Sigmoid colon (tissue), 7 donors: Measurements from ENCODE around the gene TESPA1. TPM values are rescaled to one million over a fixed set of nuclear protein-coding genes. Genes with fewer than 3 reads are reported as not detected.

Experiments used
- DNase-seq: peaks from one replicate; pipeline ENCODE4 v3.0.0-alpha.2; 2019
- H3K27ac ChIP-seq, 4 donors: fragments of 200-600 bp; sonication (generic); one replicate each; pipeline ENCODE4 v1.5.1; 2016 to 2019; ENCODE audit warnings: mild to moderate bottlenecking in 1 of 4
- H3K27me3 ChIP-seq, 3 donors: fragments of 200-600 bp; sonication (generic); one replicate each; pipeline ENCODE4 v1.5.1; 2019; ENCODE audit warnings: mild to moderate bottlenecking in 1 of 3
- H3K36me3 ChIP-seq, 4 donors: fragments of 200-600 bp; sonication (generic); one replicate each; pipeline ENCODE4 v1.5.1; 2016 to 2019
- H3K4me1 ChIP-seq, 4 donors: fragments of 200-600 bp; sonication (generic); one replicate each; pipeline ENCODE4 v1.5.1; 2017 to 2019
- H3K4me3 ChIP-seq, 4 donors: fragments of 200-600 bp; sonication (generic); one replicate each; pipeline ENCODE4 v1.5.1; 2017 to 2019; ENCODE audit warnings: mild to moderate bottlenecking in 2 of 4, moderate library complexity in 1 of 4
- H3K9me3 ChIP-seq, 4 donors: fragments of 200-600 bp in 3 of 4; sonication (generic) in 3 of 4; one replicate each; pipeline versions ENCODE4 v1.5.1 to v1.6.1; 2013 to 2019
- EP300 ChIP-seq, 4 donors: sonication (generic); formaldehyde crosslinking; IDR thresholded peaks; one replicate each; pipeline ENCODE4 v1.6.1; 2017; ENCODE audit warnings: antibody characterized with exemption in 4 of 4
- POLR2A ChIP-seq, 2 donors: fragments of 450-650 bp; IDR thresholded peaks; one replicate each; pipeline ENCODE4 v1.6.1; 2016; ENCODE audit warnings: antibody characterized with exemption in 2 of 2, mild to moderate bottlenecking in 2 of 2, moderate library complexity in 2 of 2
- POLR2AphosphoS5 ChIP-seq, 4 donors: sonication (generic); formaldehyde crosslinking; IDR thresholded peaks; one replicate each; pipeline ENCODE4 v1.6.1; 2017; ENCODE audit warnings: antibody characterized with exemption in 4 of 4
- WGBS, 2 donors: extraction: QIAGEN DNeasy Blood & Tissue Kit; methylation state at CpG; one replicate each; pipeline ENCODE4 v1.1.7; 2013; 5-methylcytosine and 5-hydroxymethylcytosine counted together
- intact Hi-C: fragments of 100-400 bp; cut with DNase I; formaldehyde crosslinking; loops from one replicate; pipeline ENCODE4 v1.15.1; 2023
- polyA plus RNA-seq, 3 donors: library from polyadenylated mRNA; stranded (reverse); fragments of 200-250 nt; gene quantifications; one replicate each; pipeline ENCODE4 v1.2.3, GENCODE V29; 2013
- total RNA-seq, 4 donors: library from RNA; depleted of rRNA; stranded (reverse); fragments of >200 nt; gene quantifications; one replicate each; pipeline ENCODE4 v1.1.0, GENCODE V29; 2016
- TF ChIP-seq, protein P1 (sequence below), 4 experiments: fragments of 450-650 bp in 3 of 4; fragments of 200-600 bp in 1 of 4; IDR thresholded peaks; one replicate each; pipeline ENCODE4 v1.5.1; 2016 to 2019; ENCODE audit warnings: antibody characterized with exemption in 4 of 4, mild to moderate bottlenecking in 3 of 4, moderate library complexity in 2 of 4
- donor health status: healthy with polysubstance abuse.
- donor health status: Bipolar disorder and iron deficiency.
- donor health status: healthy.

The TESPA1 gene
- total and polyA plus RNA-seq, 7 donors: 0.23 to 10.3 (median 1.8) TPM

GRCh38 chr12:54932038-54932437, 52.5 kb downstream of the TESPA1 start:
- no peak overlapping the region for H3K4me3 ChIP-seq
- no peaks in the 10 kb centered on the region for H3K4me1 ChIP-seq
- H3K36me3 ChIP-seq: no peaks in the 10 kb centered on the region
- WGBS, 2 donors: 99% methylated on average over 4 of the region's 4 CpGs
- H3K27ac ChIP-seq: no peak overlapping the region
- H3K9me3 ChIP-seq: peaks cover 0 to 5% (median 2%) of the 10 kb centered on the region in 4 donors
- H3K27me3 ChIP-seq: no peaks in the 10 kb centered on the region
- no peak for DNase-seq
- intact Hi-C loops: no loop called here
- TF ChIP-seq EP300 (IDR thresholded peaks at IDR 0.05) (no peak), POLR2A (IDR thresholded peaks at IDR 0.05) (no peak), POLR2AphosphoS5 (IDR thresholded peaks at IDR 0.05) (no peak)
- TF ChIP-seq, protein P1, sequence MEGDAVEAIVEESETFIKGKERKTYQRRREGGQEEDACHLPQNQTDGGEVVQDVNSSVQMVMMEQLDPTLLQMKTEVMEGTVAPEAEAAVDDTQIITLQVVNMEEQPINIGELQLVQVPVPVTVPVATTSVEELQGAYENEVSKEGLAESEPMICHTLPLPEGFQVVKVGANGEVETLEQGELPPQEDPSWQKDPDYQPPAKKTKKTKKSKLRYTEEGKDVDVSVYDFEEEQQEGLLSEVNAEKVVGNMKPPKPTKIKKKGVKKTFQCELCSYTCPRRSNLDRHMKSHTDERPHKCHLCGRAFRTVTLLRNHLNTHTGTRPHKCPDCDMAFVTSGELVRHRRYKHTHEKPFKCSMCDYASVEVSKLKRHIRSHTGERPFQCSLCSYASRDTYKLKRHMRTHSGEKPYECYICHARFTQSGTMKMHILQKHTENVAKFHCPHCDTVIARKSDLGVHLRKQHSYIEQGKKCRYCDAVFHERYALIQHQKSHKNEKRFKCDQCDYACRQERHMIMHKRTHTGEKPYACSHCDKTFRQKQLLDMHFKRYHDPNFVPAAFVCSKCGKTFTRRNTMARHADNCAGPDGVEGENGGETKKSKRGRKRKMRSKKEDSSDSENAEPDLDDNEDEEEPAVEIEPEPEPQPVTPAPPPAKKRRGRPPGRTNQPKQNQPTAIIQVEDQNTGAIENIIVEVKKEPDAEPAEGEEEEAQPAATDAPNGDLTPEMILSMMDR (IDR thresholded peaks at IDR 0.05): no peak

- WGBS, 2 donors: 65 to 78% methylated on average over 3 of the region's 3 CpGs
- intact Hi-C loops: no loop called here
- H3K4me3 ChIP-seq: no peak overlapping the region
Observed at GRCh38 chr12:54929998-54930397, 54.6 kb downstream of the TESPA1 start.

DNA sequence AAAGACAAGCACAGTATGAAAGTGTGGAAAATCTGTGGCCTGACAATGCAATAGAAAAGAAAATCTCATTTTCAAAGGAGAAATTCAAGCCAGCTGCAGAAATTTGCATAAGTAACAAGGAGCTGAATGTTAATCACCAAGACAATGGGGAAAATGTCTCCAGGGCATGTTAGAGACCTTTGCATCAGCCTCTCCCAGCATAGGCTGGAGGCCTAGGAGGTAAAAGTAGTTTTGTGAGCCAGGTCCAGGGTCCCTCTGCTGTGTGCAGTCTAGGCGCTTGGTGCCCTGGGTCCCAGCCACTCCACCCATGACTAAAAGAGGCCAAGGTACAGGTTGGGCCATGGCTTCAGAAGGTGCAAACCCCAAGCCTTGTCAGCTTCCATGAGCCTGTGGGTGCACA, 58.3 kb downstream of the TESPA1 start:
- 92 to 100% methylated on average over 1 of the region's 1 CpG for WGBS, 2 donors
- intact Hi-C loops: no loop called here
- no peaks in the 10 kb centered on the region for H3K27me3 ChIP-seq
- no peak overlapping the region for H3K27ac ChIP-seq
- no peak for TF ChIP-seq POLR2AphosphoS5 (IDR thresholded peaks at IDR 0.05)
- TF ChIP-seq, protein P1 (IDR thresholded peaks at IDR 0.05): no peak
- no peak for TF ChIP-seq EP300 (IDR thresholded peaks at IDR 0.05)
- TF ChIP-seq POLR2A (IDR thresholded peaks at IDR 0.05): no peak
- peaks cover 0 to 5% (median 2%) of the 10 kb centered on the region in 4 donors for H3K9me3 ChIP-seq
- no peaks in the 10 kb centered on the region for H3K4me1 ChIP-seq
- no peak for DNase-seq
- H3K36me3 ChIP-seq: no peaks in the 10 kb centered on the region
- no peak overlapping the region for H3K4me3 ChIP-seq

More at GRCh38 chr12:54929998-54930397, 54.6 kb downstream of the TESPA1 start:
- no peaks in the 10 kb centered on the region for H3K4me1 ChIP-seq
- TF ChIP-seq POLR2A (IDR thresholded peaks at IDR 0.05): no peak
- no peaks in the 10 kb centered on the region for H3K36me3 ChIP-seq
- no peak overlapping the region for H3K27ac ChIP-seq
- no peak for DNase-seq
- no peaks in the 10 kb centered on the region for H3K27me3 ChIP-seq
- peaks cover 0 to 5% (median 2%) of the 10 kb centered on the region in 4 donors for H3K9me3 ChIP-seq

GRCh38 chr12:54924972-54925707, 59.4 kb downstream of the TESPA1 start:
- TF ChIP-seq POLR2AphosphoS5 (IDR thresholded peaks at IDR 0.05) (no peak), POLR2A (IDR thresholded peaks at IDR 0.05) (no peak), EP300 (IDR thresholded peaks at IDR 0.05) (no peak)
- TF ChIP-seq, protein P1 (IDR thresholded peaks at IDR 0.05): no peak
- Histone ChIP-seq H3K9me3 (peaks cover 0 to 2% (median under 1%) of the 10 kb centered on the region in 4 donors), H3K27me3 (no peaks in the 10 kb centered on the region), H3K36me3 (no peaks in the 10 kb centered on the region), H3K4me1 (no peaks in the 10 kb centered on the region), H3K4me3 (no peak overlapping the region), H3K27ac (no peak overlapping the region)
- no peak for DNase-seq
- intact Hi-C loops: no loop called here
- WGBS, 2 donors: 61 to 63% methylated on average over 8 of the region's 8 CpGs

DNA sequence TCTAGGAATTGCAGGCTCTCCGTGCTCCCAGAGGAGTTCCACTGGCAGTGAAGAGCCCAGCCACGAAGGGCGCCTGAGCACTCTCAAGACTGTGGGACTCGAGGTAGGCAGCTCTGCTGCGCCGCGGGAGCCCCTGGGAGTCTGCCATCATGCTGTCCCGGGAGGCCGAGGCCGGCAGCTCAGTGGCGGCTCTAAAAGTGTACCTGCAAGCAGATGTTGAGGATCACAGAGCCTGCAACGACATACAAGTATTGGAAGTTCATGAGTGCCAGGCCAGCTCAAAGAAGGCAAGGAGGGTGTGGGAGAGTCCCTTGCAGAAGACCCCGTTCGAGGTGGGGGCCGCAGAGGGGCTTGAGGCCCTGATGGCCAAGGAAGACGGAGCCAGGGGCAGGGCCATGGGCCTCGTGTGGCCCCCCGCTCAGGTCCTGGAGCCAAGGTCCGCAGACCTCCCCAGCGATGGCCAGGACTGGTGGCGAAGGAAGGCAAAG, 67.5 kb downstream of the TESPA1 start:
- Histone ChIP-seq H3K4me3 (no peak overlapping the region), H3K27me3 (no peaks in the 10 kb centered on the region), H3K36me3 (no peaks in the 10 kb centered on the region), H3K4me1 (no peaks in the 10 kb centered on the region), H3K9me3 (no peaks in the 10 kb centered on the region), H3K27ac (no peak overlapping the region)
- no peak for DNase-seq
- 90 to 91% methylated on average over 21 of the region's 21 CpGs for WGBS, 2 donors
- no peak for TF ChIP-seq POLR2AphosphoS5 (IDR thresholded peaks at IDR 0.05)
- no peak for TF ChIP-seq EP300 (IDR thresholded peaks at IDR 0.05)
- intact Hi-C loops: no loop called here

Other genes starting within 250 kb of the TESPA1 start
- gene MUCL1, start 130.2 kb downstream of the TESPA1 start, total RNA-seq: not detected
- gene MUCL1, start 130.2 kb downstream of the TESPA1 start, polyA plus RNA-seq: under 1 TPM in 1 of 3 donors, not detected in 2; 0.36 TPM
- not detected for gene NEUROD4, start 35.2 kb upstream of the TESPA1 start, total RNA-seq
- not detected for gene NEUROD4, start 35.2 kb upstream of the TESPA1 start, polyA plus RNA-seq
- not detected for gene OR9K2, start 141.6 kb upstream of the TESPA1 start, total RNA-seq
- not detected for gene OR9K2, start 141.6 kb upstream of the TESPA1 start, polyA plus RNA-seq
- not detected for gene OR10A7, start 236.3 kb upstream of the TESPA1 start, total RNA-seq
- gene OR10A7, start 236.3 kb upstream of the TESPA1 start, polyA plus RNA-seq: not detected